ENCODE results near the gene VPS26C.

DNA sequence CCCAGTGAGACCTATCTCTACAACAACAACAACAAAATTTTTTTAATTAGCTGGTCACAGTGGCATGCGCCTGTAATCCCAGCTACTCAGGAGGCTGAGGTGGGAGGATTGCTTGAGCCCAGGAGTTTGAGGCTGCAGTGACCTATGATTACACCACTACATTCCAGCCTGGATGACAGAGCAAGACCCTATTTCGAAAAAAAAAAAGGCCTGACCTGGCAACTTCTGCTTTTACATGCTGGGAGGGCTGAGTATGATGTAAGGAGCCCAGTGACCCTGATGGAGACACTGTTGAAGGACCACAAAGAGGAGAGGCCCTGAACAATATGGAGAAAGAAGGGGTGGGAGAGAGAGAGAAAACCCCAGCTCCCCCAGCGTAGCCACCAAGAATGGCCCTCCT, 9.2 kb upstream of the VPS26C start:
- TF ChIP-seq CTCF (IDR thresholded peaks at IDR 0.05), result no peak
- TF ChIP-seq ZFX (IDR thresholded peaks at IDR 0.05; ENCODE audit: borderline replicate concordance), result no peak
